H9 (cell line): Measurements from ENCODE around the gene SLC1A1. TPM values are rescaled to one million over a fixed set of nuclear protein-coding genes. Genes with fewer than 3 reads are reported as not detected.

ENCODE experiments used
- DNase-seq: peaks from one replicate; pipeline ENCODE4 v3.0.0-alpha.2; 2017
- H2AFZ ChIP-seq: one replicate; pipeline ENCODE4 v1.6.1; 2013; ENCODE audit warnings: mild to moderate bottlenecking, low read length, control low read depth, moderate library complexity
- H2AK5ac ChIP-seq: 2 replicates; pipeline ENCODE4 v1.6.1; 2013; ENCODE audit warnings: low read length, control low read depth, mixed read lengths; ENCODE audit not compliant: insufficient read length
- H2BK120ac ChIP-seq: one replicate; pipeline ENCODE4 v1.6.1; 2013; ENCODE audit warnings: low read depth, mild to moderate bottlenecking, low read length, control low read depth, inconsistent platforms; ENCODE audit not compliant: poor library complexity, severe bottlenecking
- H2BK12ac ChIP-seq: 2 replicates; pipeline ENCODE4 v1.6.1; 2013; ENCODE audit warnings: low read length, control low read depth, mixed read lengths, low read depth; ENCODE audit not compliant: insufficient read length
- H2BK15ac ChIP-seq: 2 replicates; pipeline ENCODE4 v1.6.1; 2013; ENCODE audit warnings: low read depth, low read length, control low read depth
- H2BK20ac ChIP-seq: one replicate; pipeline ENCODE4 v1.6.1; 2013; ENCODE audit warnings: low read depth, mild to moderate bottlenecking, low read length, control low read depth, inconsistent platforms; ENCODE audit not compliant: poor library complexity, severe bottlenecking
- H2BK5ac ChIP-seq: 2 replicates; pipeline ENCODE4 v1.6.1; 2013; ENCODE audit warnings: low read length, control low read depth, mixed read lengths; ENCODE audit not compliant: insufficient read length
- H3K14ac ChIP-seq: 2 replicates; pipeline ENCODE4 v1.6.1; 2013; ENCODE audit warnings: low read length, control low read depth; ENCODE audit not compliant: insufficient read depth
- H3K18ac ChIP-seq: 2 replicates; pipeline ENCODE4 v1.6.1; 2013; ENCODE audit warnings: low read depth, mild to moderate bottlenecking, mixed read lengths, low read length, control low read depth; ENCODE audit not compliant: insufficient read length
- H3K23ac ChIP-seq: 2 replicates; pipeline ENCODE4 v1.6.1; 2013; ENCODE audit warnings: low read length, control low read depth, mixed read lengths, low read depth; ENCODE audit not compliant: insufficient read length
- H3K23me2 ChIP-seq: 2 replicates; pipeline ENCODE4 v1.6.1; 2013; ENCODE audit warnings: low read depth, mild to moderate bottlenecking, mixed read lengths, low read length, control low read depth; ENCODE audit not compliant: insufficient read length, poor library complexity, severe bottlenecking
- H3K27ac ChIP-seq: 2 replicates; pipeline ENCODE4 v1.5.1; 2013; ENCODE audit warnings: low read length, control low read depth, mixed read lengths, low read depth; ENCODE audit not compliant: insufficient read length
- H3K27me3 ChIP-seq: 2 replicates; pipeline ENCODE4 v1.6.1; 2013; ENCODE audit warnings: low read length, control low read depth, inconsistent platforms; ENCODE audit not compliant: insufficient read depth
- H3K4ac ChIP-seq: 2 replicates; pipeline ENCODE4 v1.6.1; 2013; ENCODE audit warnings: low read depth, mild to moderate bottlenecking, control low read depth, inconsistent platforms, low read length, moderate library complexity
- H3K4me1 ChIP-seq: 2 replicates; pipeline ENCODE4 v1.6.1; 2013; ENCODE audit warnings: low read length, control low read depth, inconsistent platforms; ENCODE audit not compliant: insufficient read depth
- H3K4me2 ChIP-seq: 2 replicates; pipeline ENCODE4 v1.6.1; 2013; ENCODE audit warnings: low read length, control low read depth, mixed read lengths; ENCODE audit not compliant: insufficient read length, insufficient read depth
- H3K56ac ChIP-seq: 2 replicates; pipeline ENCODE4 v1.6.1; 2013; ENCODE audit warnings: low read depth, mild to moderate bottlenecking, mixed read lengths, low read length, control low read depth; ENCODE audit not compliant: insufficient read length
- H3K79me1 ChIP-seq: 2 replicates; pipeline ENCODE4 v1.6.1; 2013; ENCODE audit warnings: low read depth, mild to moderate bottlenecking, moderate library complexity, low read length, control low read depth, inconsistent platforms; ENCODE audit not compliant: insufficient read depth, poor library complexity, severe bottlenecking
- H3K79me2 ChIP-seq: 2 replicates; pipeline ENCODE4 v1.6.1; 2013; ENCODE audit warnings: low read length, control low read depth, inconsistent platforms; ENCODE audit not compliant: insufficient read depth
- H3K9ac ChIP-seq: 2 replicates; pipeline ENCODE4 v1.6.1; 2013; ENCODE audit warnings: low read length, control low read depth, mixed read lengths; ENCODE audit not compliant: insufficient read length; ENCODE audit errors: extremely low read depth
- H3K9me3 ChIP-seq: one replicate; pipeline ENCODE4 v1.6.1; 2013; ENCODE audit warnings: low read depth, low read length, inconsistent platforms; ENCODE audit not compliant: control insufficient read depth
- H3T11ph ChIP-seq: one replicate; pipeline ENCODE4 v1.6.1; 2013; ENCODE audit warnings: mild to moderate bottlenecking, low read length, control low read depth, inconsistent platforms
- H4K20me1 ChIP-seq: one replicate; pipeline ENCODE4 v1.6.1; 2013; ENCODE audit not compliant: control insufficient read depth, insufficient read length, insufficient read depth
- H4K5ac ChIP-seq: 2 replicates; pipeline ENCODE4 v1.6.1; 2013; ENCODE audit warnings: low read depth, mild to moderate bottlenecking, mixed read lengths, low read length, control low read depth; ENCODE audit not compliant: insufficient read length
- H4K8ac ChIP-seq: replicated peaks from 2 replicates; pipeline ENCODE4 v1.6.1; 2013; ENCODE audit warnings: low read length, control low read depth, mixed read lengths, low read depth; ENCODE audit not compliant: insufficient read length
- H4K91ac ChIP-seq: 2 replicates; pipeline ENCODE4 v1.6.1; 2013; ENCODE audit warnings: low read depth, mild to moderate bottlenecking, moderate library complexity, mixed read lengths, low read length, control low read depth; ENCODE audit not compliant: insufficient read length
- H3K27ac Mint-ChIP-seq, 3 experiments: 2 replicates in 2 of 3; 3 replicates in 1 of 3; pipeline ENCODE4 v1.8.0; 2020 to 2021; ENCODE audit warnings: mixed read lengths in 3 of 3, mild to moderate bottlenecking in 1 of 3, moderate library complexity in 1 of 3
- H3K27me3 Mint-ChIP-seq: 2 replicates; pipeline ENCODE4 v1.8.0; 2021; ENCODE audit warnings: low read depth, mild to moderate bottlenecking, moderate library complexity, mixed read lengths
- H3K36me3 Mint-ChIP-seq, 3 experiments: 2 replicates in 2 of 3; 3 replicates in 1 of 3; pipeline ENCODE4 v1.8.0; 2020 to 2021; ENCODE audit warnings: low read depth in 3 of 3, mixed read lengths in 3 of 3; ENCODE audit not compliant: insufficient read depth in 1 of 3
- H3K4me1 Mint-ChIP-seq, 2 experiments: 2 replicates each; pipeline ENCODE4 v1.8.0; 2020; ENCODE audit warnings: mixed read lengths in 2 of 2
- H3K4me3 Mint-ChIP-seq, 2 experiments: 2 replicates in 1 of 2; 3 replicates in 1 of 2; pipeline ENCODE4 v1.8.0; 2020 to 2021; ENCODE audit warnings: mild to moderate bottlenecking in 2 of 2, mixed read lengths in 2 of 2, moderate library complexity in 1 of 2
- H3K9me3 Mint-ChIP-seq, 2 experiments: 2 replicates in 1 of 2; 3 replicates in 1 of 2; pipeline ENCODE4 v1.8.0; 2020; ENCODE audit warnings: mild to moderate bottlenecking in 2 of 2, mixed read lengths in 2 of 2, moderate library complexity in 1 of 2
- CTCF ChIP-seq: fragments of 200-600 bp; sonication (generic); conservative IDR thresholded peaks from 3 replicates; pipeline ENCODE4 v1.8.0; 2021; ENCODE audit warnings: antibody characterized with exemption, mild to moderate bottlenecking
- WGBS: extraction: QIAGEN DNeasy Blood & Tissue Kit; methylation state at CpG from one replicate; pipeline ENCODE4 v1.1.7; 2013; ENCODE audit warnings: missing lambda C conversion rate, low lambda C conversion rate, mixed read lengths; ENCODE audit not compliant: insufficient read length; ENCODE audit errors: extremely low coverage; 5-methylcytosine and 5-hydroxymethylcytosine counted together
- total RNA-seq: library from RNA; stranded (reverse); gene quantifications from 2 replicates; pipeline ENCODE4 v1.2.1, GENCODE V29; 2021

SLC1A1 gene
- total RNA-seq, 1 experiment from 2014 or later, result 4.7 TPM

DNA sequence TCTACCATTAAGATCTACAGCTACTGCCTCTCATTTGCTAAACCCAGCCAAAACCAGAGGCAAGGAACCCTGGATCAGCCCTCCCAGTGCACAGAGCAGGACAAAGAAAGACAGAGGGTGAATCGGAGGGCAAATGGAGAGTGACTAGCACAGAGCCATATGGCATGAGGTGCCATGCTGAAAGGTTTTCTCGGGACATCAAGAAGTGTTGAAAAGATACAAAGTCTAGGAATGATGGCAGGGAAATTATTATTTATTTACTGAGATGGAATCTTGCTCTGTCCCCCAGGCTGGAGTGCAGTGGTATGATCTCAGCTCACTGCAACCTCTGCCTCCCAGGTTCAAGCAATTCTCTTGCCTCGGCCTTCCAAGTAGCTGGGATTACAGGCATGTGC is 19.3 kb downstream of the SLC1A1 start:
- no peak overlapping the region for H3T11ph ChIP-seq
- no peak overlapping the region for H4K91ac ChIP-seq
- Mint-ChIP-seq H3K27ac (no peak overlapping the region; a peak in 2 of 7 replicates), H3K36me3 (peaks cover 0 to 3% (median 0%) of the 10 kb centered on the region in 3 experiments; a peak in 1 of 7 replicates), H3K9me3 (peaks cover 0 to 4% of the 10 kb centered on the region in 2 experiments; a peak in 2 of 5 replicates), H3K4me1 (peaks cover 23 to 27% of the 10 kb centered on the region in 2 experiments), H3K4me3 (no peak overlapping the region), H3K27me3 (peaks cover 6% of the 10 kb centered on the region)
- no peak overlapping the region for H2BK20ac ChIP-seq
- H2BK5ac ChIP-seq, result no peak overlapping the region
- H3K9ac ChIP-seq, result no peak overlapping the region
- H3K4ac ChIP-seq, result no peak overlapping the region
- no peaks in the 10 kb centered on the region for H4K20me1 ChIP-seq
- H3K56ac ChIP-seq, result no peak overlapping the region
- no peak overlapping the region for H2AK5ac ChIP-seq
- no peaks in the 10 kb centered on the region for H3K9me3 ChIP-seq
- DNase-seq, result no peak
- no peak overlapping the region for H2BK120ac ChIP-seq
- no CpG with 5 or more reads among the region's 3 CpGs for WGBS
- no peak overlapping the region for H3K18ac ChIP-seq
- no peaks in the 10 kb centered on the region for H3K79me1 ChIP-seq
- H3K27me3 ChIP-seq, result no peaks in the 10 kb centered on the region
- H4K5ac ChIP-seq, result no peak overlapping the region
- H3K23me2 ChIP-seq, result no peaks in the 10 kb centered on the region
- H3K27ac ChIP-seq, result no peak overlapping the region
- H4K8ac ChIP-seq, result no peak overlapping the region
- peaks cover 5% of the 10 kb centered on the region; the same call in 1 of the 2 replicates for H3K4me1 ChIP-seq
- no peak overlapping the region for H3K4me2 ChIP-seq
- H2BK12ac ChIP-seq, result no peak overlapping the region
- no peak overlapping the region for H2AFZ ChIP-seq
- no peak overlapping the region for H3K23ac ChIP-seq
- no peak for TF ChIP-seq CTCF
- no peak overlapping the region for H3K14ac ChIP-seq
- H3K79me2 ChIP-seq, result no peaks in the 10 kb centered on the region
- no peak overlapping the region for H2BK15ac ChIP-seq
